Neuronal stem cell (in vitro differentiated cells): ENCODE measurements around the gene BABAM2.

ENCODE experiments used
- DNase-seq: peaks from one replicate; pipeline ENCODE4 v3.0.0-alpha.2; 2013; ENCODE audit warnings: low spot score
- H2AFZ ChIP-seq: one replicate; pipeline ENCODE4 v1.6.1; 2013; ENCODE audit warnings: mild to moderate bottlenecking, low read length, inconsistent platforms
- H2AK5ac ChIP-seq: 2 replicates; pipeline ENCODE4 v1.6.1; 2013; ENCODE audit warnings: low read depth, mild to moderate bottlenecking, inconsistent platforms, low read length, moderate library complexity, mixed read lengths
- H2BK120ac ChIP-seq: 2 replicates; pipeline ENCODE4 v1.6.1; 2013; ENCODE audit warnings: low read depth, mild to moderate bottlenecking, inconsistent platforms, low read length, moderate library complexity, mixed read lengths
- H2BK12ac ChIP-seq: one replicate; pipeline ENCODE4 v1.6.1; 2013; ENCODE audit warnings: low read length, inconsistent platforms
- H2BK15ac ChIP-seq: 2 replicates; pipeline ENCODE4 v1.6.1; 2013; ENCODE audit warnings: mild to moderate bottlenecking, low read length, inconsistent platforms, mixed read lengths
- H2BK5ac ChIP-seq: one replicate; pipeline ENCODE4 v1.6.1; 2013; ENCODE audit warnings: inconsistent platforms, mild to moderate bottlenecking, low read length, moderate library complexity
- H3K14ac ChIP-seq: one replicate; pipeline ENCODE4 v1.6.1; 2013; ENCODE audit warnings: low read length, inconsistent platforms
- H3K18ac ChIP-seq: 2 replicates; pipeline ENCODE4 v1.6.1; 2013; ENCODE audit warnings: low read length, inconsistent platforms
- H3K23ac ChIP-seq: 2 replicates; pipeline ENCODE4 v1.6.1; 2013; ENCODE audit warnings: low read depth, mild to moderate bottlenecking, mixed read lengths, low read length, inconsistent platforms; ENCODE audit not compliant: poor library complexity
- H3K27ac ChIP-seq: replicated peaks from 3 replicates; pipeline ENCODE4 v1.5.1; 2013; ENCODE audit warnings: low read length, inconsistent platforms
- H3K27me3 ChIP-seq, 3 experiments: 2 replicates each; pipeline ENCODE4 v1.6.1; 2013; ENCODE audit warnings: low read length in 3 of 3, mild to moderate bottlenecking in 2 of 3, inconsistent platforms in 1 of 3, low read depth in 1 of 3, mixed read lengths in 1 of 3, moderate library complexity in 1 of 3; ENCODE audit not compliant: control insufficient read depth in 3 of 3, insufficient read depth in 3 of 3
- H3K36me3 ChIP-seq, 2 donors: replicated peaks in 1 of 2; 2 replicates each; pipeline ENCODE4 v1.6.1; 2013; ENCODE audit warnings: low read length in 2 of 2; ENCODE audit not compliant: control insufficient read depth in 2 of 2, insufficient read depth in 2 of 2
- H3K4ac ChIP-seq: 2 replicates; pipeline ENCODE4 v1.6.1; 2013; ENCODE audit warnings: inconsistent platforms, mild to moderate bottlenecking, low read length, moderate library complexity
- H3K4me1 ChIP-seq, 2 donors: 1 replicate in 1 of 2; 2 replicates in 1 of 2; pipeline ENCODE4 v1.6.1; 2013; ENCODE audit warnings: low read length in 2 of 2, low read depth in 1 of 2; ENCODE audit not compliant: control insufficient read depth in 2 of 2, insufficient read depth in 1 of 2
- H3K4me2 ChIP-seq: one replicate; pipeline ENCODE4 v1.6.1; 2013; ENCODE audit warnings: mild to moderate bottlenecking, low read length, inconsistent platforms; ENCODE audit not compliant: insufficient read depth, poor library complexity, severe bottlenecking
- H3K4me3 ChIP-seq, 2 donors: 2 replicates each; pipeline ENCODE4 v1.5.1; 2013; ENCODE audit warnings: low read length in 2 of 2, mild to moderate bottlenecking in 2 of 2, inconsistent platforms in 1 of 2, moderate library complexity in 1 of 2
- H3K79me1 ChIP-seq: one replicate; pipeline ENCODE4 v1.6.1; 2013; ENCODE audit warnings: low read depth, mild to moderate bottlenecking, inconsistent platforms, low read length, moderate library complexity
- H3K9ac ChIP-seq: one replicate; pipeline ENCODE4 v1.6.1; 2013; ENCODE audit warnings: mild to moderate bottlenecking, low read depth, low read length, inconsistent platforms; ENCODE audit not compliant: poor library complexity
- H3K9me3 ChIP-seq, 2 donors: replicated peaks in 1 of 2; 2 replicates each; pipeline versions ENCODE3 to v1.6.1; 2013; ENCODE audit warnings: low read length in 2 of 2, mild to moderate bottlenecking in 2 of 2, inconsistent platforms in 1 of 2, low read depth in 1 of 2, mixed read lengths in 1 of 2, moderate library complexity in 1 of 2; ENCODE audit not compliant: control insufficient read depth in 2 of 2, insufficient read depth in 1 of 2
- H4K8ac ChIP-seq: one replicate; pipeline ENCODE4 v1.6.1; 2013; ENCODE audit warnings: low read depth, mild to moderate bottlenecking, inconsistent platforms, low read length, moderate library complexity
- H4K91ac ChIP-seq: one replicate; pipeline ENCODE4 v1.6.1; 2013; ENCODE audit warnings: low read length, low read depth, mild to moderate bottlenecking, inconsistent platforms; ENCODE audit not compliant: poor library complexity
- WGBS, 2 donors: extraction: QIAGEN DNeasy Blood & Tissue Kit; methylation state at CpG; one replicate each; pipeline ENCODE4 v1.1.7; 2013; ENCODE audit warnings: missing lambda C conversion rate in 2 of 2, mixed read lengths in 1 of 2; ENCODE audit not compliant: insufficient read length in 2 of 2, insufficient replicate concordance in 1 of 2; ENCODE audit errors: extremely low coverage in 2 of 2; 5-methylcytosine and 5-hydroxymethylcytosine counted together

The BABAM2 gene

GRCh38 chr2:28155627-28156026 is 265.1 kb downstream of the BABAM2 start:
- Histone ChIP-seq H3K4me1 (no peaks in the 10 kb centered on the region), H3K23ac (no peak overlapping the region), H3K9me3 (peaks cover 2 to 16% of the 10 kb centered on the region in 2 donors), H3K4me3 (no peak overlapping the region), H2BK5ac (no peak overlapping the region), H3K4me2 (no peak overlapping the region), H3K79me1 (no peaks in the 10 kb centered on the region), H4K91ac (no peak overlapping the region), H3K27ac (no peak overlapping the region), H3K9ac (no peak overlapping the region), H2BK12ac (no peak overlapping the region), H3K36me3 (no peaks in the 10 kb centered on the region), H3K18ac (no peak overlapping the region), H3K4ac (no peak overlapping the region), H2AK5ac (no peak overlapping the region), H3K27me3 (no peaks in the 10 kb centered on the region), H2BK120ac (no peak overlapping the region), H2BK15ac (no peak overlapping the region), H2AFZ (no peak overlapping the region), H3K14ac (no peak overlapping the region), H4K8ac (no peak overlapping the region)
- no CpG with 5 or more reads among the region's 1 CpG for WGBS, 2 donors
- DNase-seq, result no peak

DNA sequence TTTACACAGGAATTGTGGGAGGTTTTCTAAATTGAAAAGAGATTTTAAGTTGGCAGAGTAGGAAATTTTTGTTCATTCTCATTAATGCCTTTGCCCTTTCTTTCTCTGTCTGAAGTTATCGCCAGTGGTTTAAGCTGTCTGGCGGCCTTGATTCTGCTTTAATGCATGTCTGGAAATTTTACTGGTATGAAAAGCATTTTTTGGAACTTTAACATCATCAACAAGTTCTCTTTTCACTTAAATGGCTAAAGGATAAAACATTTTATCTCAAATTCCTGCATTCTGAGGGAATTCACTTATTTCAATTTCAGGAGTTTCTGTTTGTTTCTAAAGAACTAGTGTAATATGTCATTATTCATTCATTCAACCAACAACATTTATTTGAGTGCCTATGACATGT is 268.3 kb downstream of the BABAM2 start:
- no peak overlapping the region for H2BK15ac ChIP-seq
- no peak overlapping the region for H4K91ac ChIP-seq
- no CpG with 5 or more reads among the region's 2 CpGs for WGBS, 2 donors
- no peak overlapping the region for H3K4me2 ChIP-seq
- no peak overlapping the region for H3K9ac ChIP-seq
- H3K4me3 ChIP-seq, result no peak overlapping the region
- no peaks in the 10 kb centered on the region for H3K36me3 ChIP-seq
- H3K4ac ChIP-seq, result no peak overlapping the region
- H3K79me1 ChIP-seq, result no peaks in the 10 kb centered on the region
- no peak overlapping the region for H2AFZ ChIP-seq
- H3K9me3 ChIP-seq, result peaks cover 2 to 16% of the 10 kb centered on the region in 2 donors
- H4K8ac ChIP-seq, result no peak overlapping the region
- no peak overlapping the region for H2BK5ac ChIP-seq
- H2AK5ac ChIP-seq, result no peak overlapping the region
- H3K14ac ChIP-seq, result no peak overlapping the region
- no peak overlapping the region for H3K23ac ChIP-seq
- DNase-seq, result no peak
- no peak overlapping the region for H2BK120ac ChIP-seq
- H3K4me1 ChIP-seq, result peaks cover 0 to 3% of the 10 kb centered on the region in 2 donors
- no peak overlapping the region for H2BK12ac ChIP-seq
- H3K27ac ChIP-seq, result no peak overlapping the region
- H3K18ac ChIP-seq, result no peak overlapping the region
- no peaks in the 10 kb centered on the region for H3K27me3 ChIP-seq

GRCh38 chr2:28160986-28161425 is 270.5 kb downstream of the BABAM2 start:
- no peak for DNase-seq
- Histone ChIP-seq H3K23ac (no peak overlapping the region), H2BK15ac (no peak overlapping the region), H3K36me3 (no peaks in the 10 kb centered on the region), H3K4me1 (peaks cover 0 to 5% of the 10 kb centered on the region in 2 donors), H3K9ac (no peak overlapping the region), H3K14ac (no peak overlapping the region), H2AK5ac (no peak overlapping the region), H3K4me3 (no peak overlapping the region), H2AFZ (no peak overlapping the region), H3K18ac (no peak overlapping the region), H3K4ac (no peak overlapping the region), H2BK5ac (no peak overlapping the region), H4K8ac (no peak overlapping the region), H3K9me3 (peaks cover 0 to 7% of the 10 kb centered on the region in 2 donors), H2BK120ac (no peak overlapping the region), H3K27ac (no peak overlapping the region), H3K27me3 (no peaks in the 10 kb centered on the region), H2BK12ac (no peak overlapping the region), H4K91ac (no peak overlapping the region), H3K79me1 (no peaks in the 10 kb centered on the region), H3K4me2 (no peak overlapping the region)
- no CpG with 5 or more reads among the region's 3 CpGs for WGBS, 2 donors

DNA sequence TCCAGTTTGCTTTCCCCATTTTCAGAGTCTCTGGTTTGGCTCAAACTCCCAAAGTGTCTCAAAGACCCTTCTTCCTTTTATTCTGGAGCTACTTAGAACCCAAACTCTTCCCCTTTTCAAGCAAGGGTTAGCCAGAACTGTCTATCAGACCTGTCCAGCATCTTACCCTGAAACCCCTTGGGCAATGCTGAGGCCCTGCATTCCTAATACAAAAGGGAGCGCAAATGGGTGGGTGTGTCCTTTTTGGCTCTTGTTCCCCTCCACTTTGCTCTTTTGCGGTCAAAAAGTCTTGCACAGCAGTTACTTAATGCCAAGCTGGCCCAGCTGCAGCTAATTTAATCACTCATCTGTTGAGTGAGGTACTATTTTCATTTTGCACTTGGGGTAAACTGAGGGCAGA is 270.9 kb downstream of the BABAM2 start:
- H3K4me1 ChIP-seq, result peaks cover 0 to 5% of the 10 kb centered on the region in 2 donors
- no peak overlapping the region for H2AK5ac ChIP-seq
- no peak overlapping the region for H3K9ac ChIP-seq
- no peak overlapping the region for H3K4me2 ChIP-seq
- no peak overlapping the region for H4K91ac ChIP-seq
- H3K4me3 ChIP-seq, result no peak overlapping the region
- no peak overlapping the region for H2BK12ac ChIP-seq
- no peak overlapping the region for H3K27ac ChIP-seq
- H2BK5ac ChIP-seq, result no peak overlapping the region
- H3K9me3 ChIP-seq, result peaks cover 0 to 3% of the 10 kb centered on the region in 2 donors
- no peak overlapping the region for H4K8ac ChIP-seq
- no peak overlapping the region for H2AFZ ChIP-seq
- H3K14ac ChIP-seq, result no peak overlapping the region
- no peaks in the 10 kb centered on the region for H3K36me3 ChIP-seq
- H2BK120ac ChIP-seq, result no peak overlapping the region
- no peak overlapping the region for H3K23ac ChIP-seq
- no peaks in the 10 kb centered on the region for H3K79me1 ChIP-seq
- no peak for DNase-seq
- H3K27me3 ChIP-seq, result no peaks in the 10 kb centered on the region
- H2BK15ac ChIP-seq, result no peak overlapping the region
- no peak overlapping the region for H3K18ac ChIP-seq
- no peak overlapping the region for H3K4ac ChIP-seq
- no CpG with 5 or more reads among the region's 2 CpGs for WGBS, 2 donors
